Left kidney (tissue), 8 donors: ENCODE results near the gene LMNTD1. TPM values are rescaled to one million over a fixed set of nuclear protein-coding genes. Genes with fewer than 3 reads are reported as not detected.
"Not testable (repeated sequence)": the region's sequence is repeated elsewhere in the genome, so short reads cannot be mapped to it uniquely, and the experiment has no call there.

Experiments
- DNase-seq: peaks from one replicate; pipeline ENCODE4 v3.0.0-alpha.2; 2013
- long read RNA-seq, 8 donors: transcript quantifications; one replicate each; lab custom pipeline, GENCODE V29; 2026
- polyA plus RNA-seq: library from polyadenylated mRNA; unstranded; fragments of 120-200 nt; gene quantifications from one replicate; pipeline ENCODE4 v1.2.1, GENCODE V29; 2013; ENCODE audit not compliant: insufficient read length

The LMNTD1 gene, protein sequence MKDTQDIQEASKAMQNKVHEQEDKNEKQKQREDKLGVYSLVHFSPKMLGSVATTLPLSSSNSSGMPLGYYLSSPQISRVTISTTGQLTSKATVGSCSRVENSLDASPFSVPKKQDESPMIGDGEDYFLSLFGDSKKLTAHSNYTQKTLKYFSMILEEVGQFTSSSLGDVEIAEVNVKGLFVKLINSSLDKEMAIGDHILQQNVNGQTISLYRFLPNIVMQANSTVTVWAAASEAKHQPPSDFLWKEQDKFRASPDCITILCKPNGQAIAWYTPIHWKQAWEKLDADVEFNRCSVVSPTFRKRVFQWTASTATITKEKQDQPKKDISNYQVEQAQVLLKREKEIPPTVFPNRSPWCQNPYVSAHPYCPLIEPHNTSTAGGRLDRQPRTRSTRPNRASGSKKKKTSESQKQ
- not detected for polyA plus RNA-seq
- long read RNA-seq, donor 1: 0 reads
- long read RNA-seq, donor 2: 0 reads
- long read RNA-seq, donor 3: 0 reads
- long read RNA-seq, donor 4: 0 reads
- long read RNA-seq, donor 5: 0 reads
- long read RNA-seq, donor 6: 0 reads
- long read RNA-seq, donor 7: 0 reads
- long read RNA-seq, donor 8: 0 reads

DNA sequence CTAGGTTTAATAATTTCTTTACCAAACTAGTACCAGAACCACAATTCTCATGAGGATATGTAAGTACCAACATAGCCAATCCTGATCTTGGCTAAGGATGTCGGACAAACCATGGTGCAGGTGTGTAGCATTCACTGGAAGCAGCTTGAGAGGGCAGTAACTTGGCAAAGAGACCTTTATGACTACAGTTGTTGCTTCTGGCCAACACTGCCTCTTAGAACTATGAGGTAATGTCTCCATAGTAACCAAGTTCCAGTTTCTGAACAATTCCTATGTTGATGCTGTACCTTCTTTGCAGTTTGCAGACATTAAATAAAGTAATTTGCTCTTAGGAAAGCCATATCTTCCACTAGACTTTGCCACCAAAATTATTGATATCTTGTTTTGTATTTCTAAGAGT, at the start of gene LMNTD1:
LMNTD1 (minus strand) TSS at position 186 of the 400 bp plus-strand sequence. CDS start 324 bp downstream, outside the sequence.
- no peak for DNase-seq

DNA sequence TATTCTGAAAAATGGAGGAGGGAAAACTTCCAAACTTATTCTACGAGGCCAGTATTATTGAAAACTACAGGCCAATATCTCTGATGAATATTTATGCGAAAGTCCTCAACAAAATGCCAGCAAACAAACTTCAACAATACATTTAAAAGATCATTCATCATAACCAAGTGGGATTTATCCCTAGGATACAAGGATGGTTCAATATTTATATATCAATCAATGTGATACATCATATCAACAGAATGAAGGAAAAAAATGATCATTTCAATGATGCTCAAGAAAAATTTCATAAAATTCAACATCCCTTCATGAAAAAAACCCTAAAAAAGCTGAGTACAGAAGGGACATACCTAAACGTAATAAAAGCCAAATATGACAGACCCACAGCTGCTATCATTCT, 45.9 kb upstream of the LMNTD1 start:
- no peak for DNase-seq

DNA sequence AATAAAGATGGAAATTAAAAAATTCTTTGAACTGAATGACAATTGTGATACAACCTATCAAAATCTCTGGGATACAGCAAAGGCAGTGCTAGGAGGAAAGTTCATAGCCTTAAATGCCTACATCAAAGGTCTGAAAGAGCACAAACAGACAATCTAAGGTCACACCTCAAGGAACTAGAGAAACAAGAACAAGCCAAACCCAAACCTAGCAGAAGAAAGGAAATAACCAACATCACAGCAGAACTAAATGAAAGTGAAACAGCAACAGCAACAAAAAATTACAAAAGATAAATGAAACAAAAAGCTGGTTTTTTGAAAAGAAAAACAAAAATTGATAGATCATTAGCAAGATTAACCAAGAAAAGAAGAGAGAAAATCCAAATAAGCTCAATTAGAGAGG, 42.4 kb upstream of the LMNTD1 start:
- DNase-seq: not testable (repeated sequence)

DNA sequence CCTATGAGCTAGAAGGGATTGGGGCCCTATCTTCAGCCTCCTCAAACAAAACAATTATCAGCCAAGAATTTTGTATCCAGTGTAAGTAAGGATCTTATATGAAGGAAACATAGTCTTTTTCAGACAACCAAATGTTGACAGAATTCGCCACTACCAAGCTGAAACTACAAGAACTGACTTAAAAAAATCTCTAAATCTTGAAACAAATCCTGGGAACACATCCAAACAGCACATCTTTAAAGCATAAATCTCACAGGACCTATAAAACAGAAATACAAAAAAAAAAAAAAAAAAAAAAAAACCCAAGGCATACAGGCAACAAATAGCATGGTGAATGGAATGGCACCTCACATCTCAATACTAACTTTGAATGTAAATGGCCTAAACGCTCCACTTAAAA, 41.3 kb upstream of the LMNTD1 start:
- DNase-seq: no peak

DNA sequence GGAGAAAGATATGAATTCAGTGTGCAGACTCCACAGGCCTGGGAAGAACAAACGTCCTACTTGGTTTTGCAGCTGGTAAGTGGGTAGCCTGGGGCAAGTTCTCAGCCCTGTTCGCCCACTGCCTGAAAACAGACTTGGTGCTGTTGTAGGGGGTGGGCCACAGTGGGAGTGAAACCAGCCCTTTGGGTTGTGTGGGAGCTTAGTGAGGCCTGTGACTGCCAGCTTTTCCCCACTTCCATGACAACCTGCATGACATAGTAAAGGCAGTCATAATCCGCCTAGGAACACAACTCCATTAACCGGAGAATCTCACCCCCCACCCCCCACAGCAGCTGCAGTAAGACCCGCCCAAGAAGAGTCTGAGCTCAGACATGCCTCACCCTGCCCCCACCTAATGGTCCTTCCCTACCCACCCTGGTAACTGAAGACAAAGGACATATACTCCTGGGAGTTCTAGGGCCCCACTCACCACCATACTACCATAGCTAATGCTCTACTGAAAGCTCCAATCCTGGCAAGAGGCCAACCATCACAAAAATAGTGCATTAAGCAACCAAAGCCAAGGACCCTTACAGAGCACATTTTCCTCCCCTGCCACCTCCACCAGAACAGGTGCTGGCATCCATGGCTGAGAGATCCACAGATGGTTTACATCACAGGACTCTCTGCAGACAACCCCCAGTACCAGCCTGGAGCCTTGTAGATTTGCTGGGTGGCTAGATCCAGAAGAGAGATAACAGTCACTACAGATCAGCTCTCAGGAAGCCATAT, 39.8 kb upstream of the LMNTD1 start:
- DNase-seq: no peak

DNA sequence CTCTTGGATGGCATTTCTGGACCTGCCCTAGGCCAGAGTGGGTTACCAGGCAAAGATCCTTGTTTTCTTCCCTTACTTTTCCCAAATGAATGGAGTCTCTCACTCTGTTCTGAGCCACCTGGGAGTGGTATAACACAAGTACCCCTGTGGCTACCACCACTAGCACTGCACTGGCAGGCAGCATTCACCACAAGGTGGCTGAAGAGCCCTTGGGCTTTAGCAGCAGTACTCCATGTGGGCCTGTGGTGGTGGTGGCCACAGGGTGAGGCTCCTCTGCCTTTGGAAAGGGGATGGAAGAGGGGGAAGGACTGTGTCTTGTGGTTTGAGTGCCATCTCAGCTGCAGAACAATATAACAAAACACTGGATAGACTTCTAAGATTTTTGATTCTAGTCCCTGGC, 38.1 kb upstream of the LMNTD1 start:
- DNase-seq: no peak

DNA sequence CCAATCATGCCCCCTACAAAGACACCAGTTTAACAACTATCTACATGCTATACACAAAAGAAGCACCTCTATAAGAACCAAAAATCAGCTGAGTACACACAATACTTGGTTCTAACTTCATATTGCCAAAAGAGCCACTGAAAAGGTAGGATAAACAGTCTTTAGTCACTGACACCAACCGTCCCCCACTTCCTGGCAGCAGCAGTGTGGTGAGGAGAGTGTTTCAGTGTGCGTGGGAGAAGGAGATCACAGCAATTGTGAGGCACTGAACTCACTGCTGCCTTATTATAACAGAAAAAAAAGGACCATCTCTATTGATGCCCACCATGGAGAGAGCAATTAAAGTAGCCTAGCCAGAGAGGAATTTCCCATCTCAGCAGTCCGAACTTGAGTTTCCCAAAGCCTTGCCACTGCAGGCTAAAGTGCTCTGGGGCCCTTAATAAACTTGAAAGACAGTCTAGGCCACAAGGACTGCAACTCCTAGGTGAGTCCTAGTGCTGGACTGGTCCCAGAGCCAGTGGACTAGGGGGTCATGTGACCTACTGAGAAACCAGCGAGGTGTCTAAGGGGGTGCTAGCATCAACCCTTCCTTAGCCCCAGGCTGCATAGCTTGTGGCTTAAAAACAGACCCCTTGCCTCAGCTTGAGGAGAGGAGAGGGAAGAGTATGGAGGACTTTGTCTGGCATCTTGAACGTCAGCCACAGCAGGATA, 37.1 kb upstream of the LMNTD1 start:
- no peak for DNase-seq

DNA sequence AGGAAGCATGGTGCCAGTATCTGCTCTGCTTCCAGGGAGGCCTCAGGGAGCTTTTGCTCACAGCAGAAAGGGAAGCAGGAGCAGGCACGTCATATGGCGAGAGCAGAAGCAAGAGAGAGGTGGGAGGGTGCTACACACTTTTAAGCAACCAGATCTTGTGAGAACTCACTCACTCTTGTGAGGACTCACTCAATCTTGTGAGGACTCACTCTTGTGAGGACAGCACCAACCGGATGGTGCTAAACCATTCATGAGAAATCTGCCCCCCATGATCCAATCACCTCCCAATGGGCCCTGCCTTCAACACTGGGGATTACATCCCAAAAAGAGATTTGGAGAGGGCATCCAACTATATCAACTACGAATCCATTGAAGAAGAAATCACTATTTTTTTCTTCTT, 34.3 kb upstream of the LMNTD1 start:
- no peak for DNase-seq

DNA sequence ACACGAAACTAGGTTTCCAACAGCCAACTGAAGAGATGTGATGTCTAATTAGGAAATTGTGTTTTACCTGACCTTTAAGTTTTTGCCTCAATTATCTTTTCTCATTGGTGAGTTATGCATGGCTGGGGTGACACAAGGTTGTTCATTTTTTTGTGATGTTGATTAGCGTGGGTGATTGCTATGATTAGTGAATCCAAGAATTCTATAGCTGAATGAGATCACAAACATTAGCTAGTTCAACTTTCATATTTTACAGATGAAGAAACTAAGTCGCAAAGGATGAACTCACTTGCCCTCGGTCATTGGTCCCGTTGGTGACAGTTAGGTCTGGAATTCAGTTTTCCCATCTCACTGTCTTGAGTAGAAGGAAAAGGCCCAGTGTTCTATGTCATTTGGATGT, 32.6 kb upstream of the LMNTD1 start:
- DNase-seq: no peak

DNA sequence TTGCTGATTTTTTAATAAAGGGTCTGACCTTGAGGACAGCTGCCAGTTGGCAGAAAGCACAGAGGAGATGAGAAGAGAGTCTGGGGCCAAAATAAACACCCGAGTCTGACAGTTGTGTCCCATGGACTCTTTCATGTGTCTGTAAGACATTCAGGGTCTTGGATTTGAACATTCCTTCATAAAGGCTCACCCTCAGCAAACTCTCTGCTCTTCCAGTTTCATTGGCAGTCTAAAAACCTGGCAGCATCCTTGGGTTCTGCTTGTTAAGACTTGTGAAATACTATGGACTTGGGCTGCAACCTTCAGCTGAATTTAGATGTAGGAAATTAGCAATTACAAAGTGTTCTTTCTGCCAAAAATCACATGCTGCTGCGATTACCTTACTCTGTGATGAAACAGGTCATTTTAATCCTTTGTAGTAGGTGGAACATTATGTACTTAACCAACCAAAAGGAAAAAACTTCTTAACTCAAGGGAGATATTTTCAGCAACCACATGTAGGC, 32.0 kb upstream of the LMNTD1 start:
- no peak for DNase-seq

DNA sequence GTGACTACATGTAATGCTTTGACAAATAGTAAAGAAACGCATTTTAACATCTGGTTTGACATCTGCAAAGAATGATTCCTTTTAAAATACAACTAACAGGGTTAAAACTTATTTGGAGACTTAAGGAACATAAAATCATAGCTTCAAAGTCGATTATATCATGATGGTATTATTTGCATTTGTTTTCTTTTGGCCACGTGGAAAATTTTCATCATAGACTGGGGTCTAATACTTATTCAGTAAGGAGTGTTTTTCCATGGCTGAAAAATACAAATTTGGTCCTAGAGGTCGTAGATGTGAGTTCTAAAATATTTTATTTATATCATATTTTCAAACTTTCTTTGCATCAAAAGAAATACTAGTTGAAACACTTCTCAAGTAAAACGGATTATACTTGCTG, 31.5 kb upstream of the LMNTD1 start:
- no peak for DNase-seq

DNA sequence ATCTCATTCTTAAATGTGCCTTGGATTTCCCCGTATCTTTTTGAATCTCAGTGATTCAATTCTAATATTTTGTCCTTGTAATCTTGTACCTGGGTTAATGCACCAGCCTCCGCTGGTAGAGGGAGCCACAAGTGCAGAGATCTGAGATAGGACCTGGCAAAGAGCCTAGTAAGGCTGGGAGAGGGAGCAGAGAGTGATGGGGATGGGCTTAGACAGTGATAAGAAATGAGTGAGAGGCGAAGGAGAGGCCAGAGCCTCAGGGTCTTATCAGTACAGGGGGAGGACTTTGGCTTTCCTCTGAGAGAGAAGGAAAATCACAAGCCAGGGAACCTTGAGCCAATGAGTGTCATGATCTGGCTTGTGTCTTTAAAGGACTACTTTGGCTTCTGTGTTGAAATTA, 30.5 kb upstream of the LMNTD1 start:
- no peak for DNase-seq

DNA sequence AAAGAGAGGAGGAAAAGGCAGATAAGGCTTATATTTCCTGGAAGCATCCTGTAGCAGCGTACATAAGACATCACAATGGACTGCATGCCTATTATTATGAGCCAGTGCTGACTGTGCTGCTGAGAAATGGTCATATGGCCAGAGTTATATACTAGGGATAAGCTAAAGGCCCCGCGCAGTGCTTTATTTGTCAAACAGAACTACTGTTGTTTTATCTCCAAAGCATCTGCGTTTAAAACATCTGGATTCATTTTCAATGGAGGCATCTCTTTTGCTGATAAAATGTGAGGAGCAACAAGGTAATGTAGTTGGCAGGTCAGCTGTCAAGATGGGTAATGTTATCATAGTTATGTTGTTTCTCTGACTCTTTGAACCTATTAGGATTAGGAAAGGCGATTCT, 28.0 kb upstream of the LMNTD1 start:
- no peak for DNase-seq

DNA sequence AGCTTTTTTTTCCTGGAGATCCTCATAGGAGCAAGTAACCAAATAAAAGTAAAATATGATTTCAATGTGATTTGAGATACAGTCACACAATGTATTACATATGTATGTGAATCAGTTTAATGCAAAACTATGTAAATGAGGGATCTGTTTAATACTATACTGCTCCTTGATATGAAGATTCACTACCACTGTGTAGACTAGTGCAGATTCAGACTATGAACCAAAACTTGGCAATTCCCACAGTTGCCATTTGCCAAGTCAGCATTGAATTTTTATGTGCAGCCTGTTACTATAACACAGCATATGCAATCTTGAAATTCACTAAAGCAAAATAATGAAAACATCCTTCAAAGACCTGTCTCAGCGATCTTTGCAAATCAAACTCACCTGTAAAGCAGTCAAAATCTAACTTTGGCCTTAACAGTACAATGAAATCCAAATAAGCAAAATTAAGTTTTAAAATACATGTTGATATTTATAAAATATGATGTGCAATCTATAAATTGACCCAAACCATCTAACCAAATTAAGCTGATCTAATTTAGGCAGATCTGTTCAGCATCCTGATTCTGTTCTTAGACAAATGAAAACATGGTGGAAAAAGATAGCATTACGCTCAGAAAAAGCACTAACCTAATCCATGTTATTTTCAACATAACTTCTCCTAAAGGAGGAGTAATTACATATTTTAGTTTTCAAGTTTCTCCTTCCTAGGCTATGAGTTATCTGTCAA, 25.5 kb upstream of the LMNTD1 start:
- DNase-seq: no peak

DNA sequence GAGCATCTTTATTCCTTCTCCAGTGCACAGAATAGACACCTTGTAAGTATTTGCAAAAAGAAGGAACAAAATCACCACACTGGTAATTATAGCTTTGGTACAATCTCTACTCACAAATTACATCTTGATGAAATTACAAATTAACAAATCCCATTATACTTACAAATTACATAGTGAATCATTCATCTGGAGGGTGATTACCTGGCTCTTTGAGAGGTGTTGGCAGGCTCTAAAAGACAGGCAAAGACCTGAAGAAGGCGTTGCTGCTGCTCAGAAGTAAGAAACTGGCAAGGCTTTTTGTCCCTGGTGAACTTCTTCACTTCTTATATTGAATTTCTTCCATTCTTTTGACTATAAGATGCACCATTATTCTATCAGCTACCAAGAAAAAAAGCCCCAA, 21.7 kb upstream of the LMNTD1 start:
- no peak for DNase-seq

DNA sequence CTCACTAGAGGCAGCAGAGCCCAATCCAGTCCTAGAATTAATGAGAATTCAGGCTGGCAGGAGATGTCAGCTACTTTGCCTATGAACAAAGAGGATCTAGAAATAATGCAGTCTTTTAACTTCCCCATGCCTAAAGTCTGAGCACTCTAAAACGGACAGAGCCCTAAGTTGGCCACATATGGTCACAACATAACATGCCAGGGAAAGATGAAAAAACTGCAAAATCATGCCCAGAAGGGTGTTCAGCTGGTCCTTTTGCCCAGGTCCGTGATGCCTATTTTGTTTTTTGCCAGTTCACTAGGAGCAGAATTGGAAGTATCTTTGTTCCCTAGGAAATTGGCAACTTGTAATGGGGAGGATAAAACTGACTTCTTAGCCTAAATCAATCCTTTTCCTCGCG, 20.3 kb upstream of the LMNTD1 start:
- no peak for DNase-seq

DNA sequence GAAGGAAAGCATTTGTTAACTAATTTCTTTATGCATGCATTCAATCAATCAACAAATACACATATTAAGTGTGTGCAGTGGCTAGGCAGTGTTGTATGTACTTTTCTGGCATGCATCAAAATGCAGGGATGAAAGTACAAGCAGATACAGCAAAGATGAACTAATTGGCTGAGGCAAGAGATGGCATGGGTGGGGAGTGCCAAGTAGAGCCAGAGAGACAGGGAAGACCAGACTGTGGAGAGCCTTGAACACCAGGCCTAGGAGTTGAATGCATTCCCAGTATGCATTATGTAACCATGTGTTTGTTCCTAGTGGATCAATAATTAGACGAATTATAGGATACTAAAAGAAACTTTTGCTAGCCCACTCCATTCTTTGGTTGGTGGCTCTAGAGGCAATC, 17.3 kb upstream of the LMNTD1 start:
- no peak for DNase-seq

DNA sequence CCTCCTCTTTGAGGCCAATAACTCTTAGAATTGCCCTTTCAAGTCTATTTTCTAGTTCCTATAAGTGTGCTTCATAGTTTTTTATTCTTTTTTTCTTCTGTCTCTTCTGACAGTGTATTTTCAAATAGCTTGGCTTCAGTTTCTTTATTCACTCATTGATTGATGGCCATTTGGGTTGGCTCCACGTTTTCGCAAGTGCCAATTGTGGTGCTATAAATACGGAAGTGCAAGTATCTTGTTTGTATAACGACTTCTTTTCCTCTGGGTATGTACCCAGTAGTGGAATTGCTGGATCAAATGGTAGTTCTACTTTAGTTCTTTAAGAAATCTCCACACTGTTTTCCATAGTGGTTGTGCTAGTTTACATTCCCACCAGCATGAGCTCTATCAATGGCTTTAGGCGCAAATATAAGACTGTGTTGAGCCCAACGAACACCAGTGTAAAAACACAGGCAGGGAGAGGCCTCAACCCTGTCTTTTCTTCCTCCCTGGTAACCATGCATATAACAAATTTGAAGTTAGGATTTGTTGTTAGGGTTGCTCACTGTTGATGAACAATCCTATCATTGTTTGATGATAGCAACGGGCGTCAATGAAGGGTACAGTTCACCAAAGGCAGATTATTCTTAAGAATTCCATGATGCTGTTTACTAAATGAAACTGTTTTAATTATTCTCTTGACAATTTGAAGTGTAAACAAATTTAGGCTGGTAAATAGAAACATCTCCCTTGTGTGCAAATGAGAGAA, 13.3 kb upstream of the LMNTD1 start:
- no peak for DNase-seq

DNA sequence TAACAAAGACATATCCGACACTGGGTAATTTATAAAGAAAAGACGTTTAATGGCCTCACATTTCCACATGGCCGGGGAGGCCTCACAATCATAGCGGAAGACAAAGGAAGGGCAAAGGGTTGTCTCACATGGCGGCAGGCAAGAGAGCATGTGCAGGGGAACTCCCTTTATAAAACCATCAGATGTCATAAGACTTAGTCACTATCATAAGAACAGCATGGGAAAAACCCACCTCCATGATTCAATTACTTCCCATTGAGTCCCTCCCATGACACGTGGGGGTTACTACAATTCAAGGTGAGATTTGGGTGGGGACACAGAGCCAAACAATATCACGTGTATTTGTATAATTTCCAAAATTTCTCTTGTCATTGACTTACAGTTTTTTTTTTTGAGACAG, 5.5 kb upstream of the LMNTD1 start:
- no peak for DNase-seq

DNA sequence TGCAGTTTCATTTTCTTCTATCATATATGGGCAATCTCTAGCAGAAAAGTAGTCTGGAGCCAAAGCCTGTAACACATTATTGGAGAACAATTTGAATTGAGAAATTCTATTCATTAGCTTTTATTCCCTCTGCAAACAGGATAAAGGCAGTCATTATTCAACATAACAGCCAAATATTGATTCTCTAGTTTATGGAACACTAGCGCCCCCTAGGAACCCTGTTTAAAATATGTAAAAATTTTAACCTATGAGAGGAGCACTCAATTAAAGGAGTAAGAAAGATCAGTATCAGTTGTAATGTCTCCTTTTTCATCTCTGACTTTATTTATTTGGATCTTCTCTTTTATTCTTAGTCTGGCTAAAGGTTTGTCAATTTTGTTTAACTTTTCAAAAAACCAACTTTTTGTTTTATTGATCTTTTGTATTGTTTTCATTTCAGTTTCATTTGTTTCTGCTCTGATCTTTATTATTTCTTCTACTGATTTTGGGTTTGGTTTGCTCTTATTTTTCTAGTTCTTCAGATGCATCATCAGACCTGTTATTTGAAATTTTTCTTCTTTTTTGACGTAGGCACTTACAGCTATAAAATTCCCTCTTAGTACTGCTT, 4.8 kb upstream of the LMNTD1 start:
- DNase-seq: no peak
